ENCODE measurements around the gene TP73.
"Not testable (repeated sequence)": the region's sequence is repeated elsewhere in the genome, so short reads cannot be mapped to it uniquely, and the experiment has no call there.

TP73 gene

GRCh38 chr1:3618531-3618880, 33.8 kb upstream of the TP73 start:
- DNase-seq: no peak

- DNase-seq: peak in 47 of 56 donors; percentile 10 to 85 (median 42)
Observed at GRCh38 chr1:3618881-3619671, 33.2 kb upstream of the TP73 start.

- DNase-seq: no peak
Observed at GRCh38 chr1:3620708-3621107, 31.6 kb upstream of the TP73 start.

GRCh38 chr1:3621151-3621671, 31.1 kb upstream of the TP73 start:
- peak in 24 of 56 donors; percentile 4 to 57 (median 25) for DNase-seq

- not testable (repeated sequence) for DNase-seq
Observed at GRCh38 chr1:3622102-3622501, 30.2 kb upstream of the TP73 start.

- no peak for DNase-seq
Observed at GRCh38 chr1:3623441-3624199, 28.7 kb upstream of the TP73 start.

GRCh38 chr1:3624200-3625136, 27.8 kb upstream of the TP73 start, which contains the start of gene TPRG1L:
Gene TPRG1L, plus strand, starts transcription at chr1:3625015. Its CDS starts 58 bp downstream, at chr1:3625073.
- DNase-seq: peak; percentile 80 to 99 (median 97)

- peak in 3 of 56 donors; percentile 10 to 64 (median 39) for DNase-seq
Observed at GRCh38 chr1:3625151-3625907, 27.0 kb upstream of the TP73 start.

GRCh38 chr1:3626025-3626424, 26.3 kb upstream of the TP73 start:
- no peak for DNase-seq

GRCh38 chr1:3627515-3628253, 24.6 kb upstream of the TP73 start:
- no peak for DNase-seq

GRCh38 chr1:3628445-3628844, 23.9 kb upstream of the TP73 start:
- no peak for DNase-seq

- DNase-seq: no peak
Observed at GRCh38 chr1:3629561-3630160, 22.7 kb upstream of the TP73 start.

- no peak for DNase-seq
Observed at GRCh38 chr1:3630161-3630611, 22.1 kb upstream of the TP73 start.

- DNase-seq: no peak
Observed at GRCh38 chr1:3630914-3631313, 21.4 kb upstream of the TP73 start.

- no peak for DNase-seq
Observed at GRCh38 chr1:3631320-3632260, 20.7 kb upstream of the TP73 start.

GRCh38 chr1:3632298-3632697, 20.0 kb upstream of the TP73 start:
- DNase-seq: no peak

- DNase-seq: no peak
Observed at GRCh38 chr1:3632716-3633343, 19.5 kb upstream of the TP73 start.

Measured in amygdala (tissue), 56 donors.